WERI-Rb-1 (cell line): Measurements from ENCODE around the gene PFDN1.

Source experiments
- DNase-seq: peaks from one replicate; pipeline ENCODE4 v3.0.0-alpha.2; 2020
- H3K27ac ChIP-seq: fragments of 250-450 bp; sonication (Bioruptor Pico); 2 replicates; pipeline ENCODE4 v1.5.1; 2020; ENCODE audit warnings: mild to moderate bottlenecking, moderate library complexity
- H3K27me3 ChIP-seq: fragments of 250-450 bp; sonication (Bioruptor Pico); 2 replicates; pipeline ENCODE4 v1.5.1; 2021; ENCODE audit warnings: mild to moderate bottlenecking, low read depth, moderate library complexity; ENCODE audit not compliant: insufficient read depth, severe bottlenecking
- H3K36me3 ChIP-seq: fragments of 250-450 bp; sonication (Bioruptor Pico); 2 replicates; pipeline ENCODE4 v1.5.1; 2020; ENCODE audit warnings: mild to moderate bottlenecking, moderate library complexity
- H3K4me3 ChIP-seq: 2 replicates; pipeline ENCODE4 v1.5.1; 2011; ENCODE audit warnings: low read depth, mild to moderate bottlenecking, control low read depth, low read length
- H3K9me3 ChIP-seq: fragments of 250-450 bp; sonication (Bioruptor Pico); 2 replicates; pipeline ENCODE4 v1.5.1; 2021; ENCODE audit warnings: mild to moderate bottlenecking, moderate library complexity; ENCODE audit not compliant: severe bottlenecking
- CTCF ChIP-seq: IDR thresholded peaks from 2 replicates; pipeline ENCODE4 v1.5.1; 2011; ENCODE audit warnings: low read depth, mild to moderate bottlenecking, control low read depth, inconsistent platforms, low read length

PFDN1 gene

GRCh38 chr5:140293091-140293848 lies 9.6 kb downstream of the PFDN1 start:
- H3K36me3 ChIP-seq: peaks cover 16% of the 10 kb centered on the region
- no peak for DNase-seq
- no peaks in the 10 kb centered on the region for H3K27me3 ChIP-seq
- H3K27ac ChIP-seq: no peak overlapping the region
- no peaks in the 10 kb centered on the region for H3K9me3 ChIP-seq
- TF ChIP-seq CTCF: no peak
- H3K4me3 ChIP-seq: no peak overlapping the region

- H3K27me3 ChIP-seq: no peaks in the 10 kb centered on the region
- no peak overlapping the region for H3K4me3 ChIP-seq
- peaks cover 11% of the 10 kb centered on the region for H3K36me3 ChIP-seq
- no peaks in the 10 kb centered on the region for H3K9me3 ChIP-seq
- TF ChIP-seq CTCF: no peak
- H3K27ac ChIP-seq: no peak overlapping the region
- no peak for DNase-seq
These were observed 10.5 kb downstream of the PFDN1 start for GRCh38 chr5:140292212-140293036.

- Histone ChIP-seq H3K9me3 (no peaks in the 10 kb centered on the region), H3K27me3 (no peaks in the 10 kb centered on the region), H3K27ac (no peak overlapping the region), H3K4me3 (no peak overlapping the region), H3K36me3 (peaks cover 3% of the 10 kb centered on the region; the same call in 1 of the 2 replicates)
- DNase-seq: no peak
- no peak for TF ChIP-seq CTCF
These were observed 14.9 kb downstream of the PFDN1 start for GRCh38 chr5:140287801-140288521.

- Histone ChIP-seq H3K4me3 (no peak overlapping the region), H3K27ac (no peak overlapping the region), H3K27me3 (no peaks in the 10 kb centered on the region), H3K36me3 (no peaks in the 10 kb centered on the region), H3K9me3 (no peaks in the 10 kb centered on the region)
- DNase-seq: no peak
- TF ChIP-seq CTCF: no peak
These were observed 16.5 kb downstream of the PFDN1 start for GRCh38 chr5:140286424-140286823.

- no peak overlapping the region for H3K27ac ChIP-seq
- TF ChIP-seq CTCF: no peak
- no peak overlapping the region for H3K4me3 ChIP-seq
These were observed 18.9 kb downstream of the PFDN1 start for GRCh38 chr5:140284013-140284412.

More at GRCh38 chr5:140284013-140284412, 18.9 kb downstream of the PFDN1 start:
- no peak for DNase-seq
- Histone ChIP-seq H3K27me3 (no peaks in the 10 kb centered on the region), H3K9me3 (no peaks in the 10 kb centered on the region), H3K36me3 (peaks cover 5% of the 10 kb centered on the region; the same call in 1 of the 2 replicates)
